Colon (tissue), 2 donors: ENCODE measurements around the gene THTPA.

Experiments used
- FAIRE-seq: peaks from 2 replicates; lab custom pipeline; 2012; peaks lifted over from hg19 to GRCh38; lab: Jason Lieb, UNC
- donor health status: control.
- donor health status: control.

The THTPA gene

DNA sequence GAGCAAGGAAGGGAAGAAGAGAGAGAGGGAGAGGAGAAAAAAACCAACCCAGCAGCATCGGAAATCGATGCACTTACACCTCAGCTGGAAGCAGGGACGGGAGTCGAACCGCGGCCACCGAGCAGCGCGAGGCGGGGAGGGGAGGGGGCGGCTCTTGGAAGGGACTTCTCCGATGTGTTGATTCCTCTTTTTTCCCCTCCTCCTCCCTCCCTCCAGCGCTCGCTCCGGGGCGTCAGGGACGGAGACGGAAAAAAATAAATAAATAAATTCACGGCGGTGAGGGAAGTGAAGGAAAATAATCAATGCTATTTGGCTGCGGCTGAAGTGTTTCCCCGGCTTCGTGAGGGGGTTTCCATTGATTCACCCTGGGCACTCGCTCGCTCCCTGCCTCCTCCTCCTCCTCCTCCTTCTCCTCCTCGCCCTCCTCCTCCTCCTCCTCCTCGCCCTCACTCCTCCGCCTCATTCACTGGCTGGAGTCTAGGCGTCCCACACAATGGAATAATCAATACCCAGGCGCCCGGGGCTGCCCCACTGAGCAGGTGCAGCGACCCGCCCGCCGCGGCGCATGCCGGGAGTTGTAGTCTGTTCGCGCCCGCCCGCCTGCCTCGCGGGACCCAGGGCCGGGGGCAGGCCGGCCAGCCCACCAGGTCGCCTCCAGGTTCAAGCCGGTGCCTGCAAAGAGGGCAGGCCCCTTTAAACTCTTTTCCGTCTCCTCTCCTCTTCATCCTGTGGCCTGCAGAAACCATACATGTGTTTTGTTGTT is 4.6 kb upstream of the THTPA start, which contains the start of gene ZFHX2:
TSS of gene ZFHX2 (minus strand) at position 500 of the 763 bp plus-strand sequence. CDS start 16,440 bp downstream, outside the sequence.
- FAIRE-seq = no peak

- no peak for FAIRE-seq
These were observed 564 bp upstream of the THTPA start for GRCh38 chr14:23555533-23555881.

DNA sequence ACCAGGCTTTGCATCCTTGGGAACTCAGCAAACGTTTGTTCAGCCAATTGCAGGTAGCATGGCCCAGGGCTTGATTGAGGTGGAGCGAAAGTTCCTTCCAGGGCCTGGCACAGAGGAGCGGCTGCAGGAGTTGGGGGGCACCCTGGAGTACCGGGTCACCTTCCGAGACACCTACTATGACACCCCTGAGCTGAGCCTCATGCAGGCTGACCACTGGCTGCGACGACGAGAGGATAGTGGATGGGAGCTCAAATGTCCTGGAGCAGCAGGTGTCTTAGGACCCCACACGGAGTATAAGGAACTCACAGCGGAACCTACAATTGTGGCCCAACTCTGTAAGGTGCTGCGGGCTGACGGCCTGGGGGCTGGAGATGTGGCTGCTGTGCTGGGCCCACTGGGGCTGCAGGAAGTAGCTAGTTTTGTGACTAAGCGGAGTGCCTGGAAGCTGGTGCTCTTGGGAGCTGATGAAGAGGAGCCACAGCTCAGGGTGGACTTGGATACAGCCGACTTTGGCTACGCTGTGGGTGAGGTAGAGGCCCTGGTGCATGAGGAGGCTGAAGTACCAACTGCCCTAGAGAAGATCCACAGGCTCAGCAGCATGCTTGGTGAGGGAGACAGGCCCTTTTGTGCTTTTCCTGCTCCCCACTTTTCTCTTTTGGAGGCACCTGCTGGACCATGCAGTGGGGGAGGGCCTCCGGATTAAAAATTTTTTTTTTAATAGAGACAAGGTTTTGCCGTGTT is 799 bp downstream of the THTPA start:
- no peak for FAIRE-seq

- no peak for FAIRE-seq
These were observed 1.4 kb downstream of the THTPA start for GRCh38 chr14:23557521-23557920.

GRCh38 chr14:23557946-23558345 is 1.9 kb downstream of the THTPA start:
- no peak for FAIRE-seq

DNA sequence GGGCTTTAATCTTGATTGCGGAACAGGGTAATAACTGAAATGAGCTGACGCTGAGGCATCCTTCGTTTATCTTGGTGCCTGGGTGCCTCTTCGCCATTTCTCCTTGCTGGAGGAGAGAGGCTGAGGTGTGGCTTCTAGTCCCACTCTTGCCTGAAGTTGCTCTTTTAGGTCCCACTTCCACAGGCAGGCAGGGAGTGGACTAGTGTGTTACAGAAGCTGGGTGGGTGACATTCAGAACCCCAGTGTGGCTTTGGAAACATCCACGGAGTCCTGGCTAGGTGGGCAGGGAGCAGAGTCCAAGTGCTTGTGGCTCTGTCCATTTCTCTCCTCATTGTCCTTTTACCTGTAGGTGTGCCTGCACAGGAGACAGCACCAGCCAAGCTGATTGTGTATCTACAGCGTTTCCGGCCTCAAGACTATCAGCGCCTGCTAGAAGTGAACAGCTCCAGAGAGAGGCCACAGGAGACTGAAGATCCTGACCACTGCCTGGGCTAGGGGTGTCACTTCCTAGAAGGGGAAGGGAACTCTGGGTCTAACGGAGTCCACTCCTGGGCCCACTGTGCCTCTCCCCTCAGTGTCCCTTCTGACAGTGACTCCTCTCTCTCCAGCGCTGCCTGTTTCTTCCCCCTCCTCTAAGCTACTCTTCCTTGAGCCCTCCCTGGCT is 2.4 kb downstream of the THTPA start:
- FAIRE-seq = no peak

- FAIRE-seq = no peak
These were observed 3.2 kb downstream of the THTPA start for GRCh38 chr14:23559010-23559925.

GRCh38 chr14:23559926-23560520 is 4.0 kb downstream of the THTPA start:
- FAIRE-seq = no peak

DNA sequence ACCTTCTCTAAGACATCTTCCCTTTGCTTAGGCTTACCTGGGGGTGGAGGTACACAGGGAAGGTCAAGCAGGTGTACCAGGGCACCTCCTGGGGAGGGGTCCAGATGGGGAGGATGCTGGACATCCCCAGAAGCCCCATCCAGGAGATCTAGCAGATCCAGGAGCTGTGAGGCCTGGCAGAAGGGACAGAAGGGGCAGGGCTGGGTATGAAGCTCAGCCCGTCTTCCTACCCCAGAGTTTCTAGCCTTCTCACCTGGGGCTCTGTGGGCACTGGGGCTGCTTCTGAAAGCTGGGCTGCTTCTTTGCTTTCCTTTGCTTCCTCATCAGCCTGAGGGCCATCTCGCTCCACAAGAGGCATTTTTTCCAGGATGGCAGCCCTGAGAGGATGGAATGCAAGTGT is 5.2 kb downstream of the THTPA start:
- no peak for FAIRE-seq

DNA sequence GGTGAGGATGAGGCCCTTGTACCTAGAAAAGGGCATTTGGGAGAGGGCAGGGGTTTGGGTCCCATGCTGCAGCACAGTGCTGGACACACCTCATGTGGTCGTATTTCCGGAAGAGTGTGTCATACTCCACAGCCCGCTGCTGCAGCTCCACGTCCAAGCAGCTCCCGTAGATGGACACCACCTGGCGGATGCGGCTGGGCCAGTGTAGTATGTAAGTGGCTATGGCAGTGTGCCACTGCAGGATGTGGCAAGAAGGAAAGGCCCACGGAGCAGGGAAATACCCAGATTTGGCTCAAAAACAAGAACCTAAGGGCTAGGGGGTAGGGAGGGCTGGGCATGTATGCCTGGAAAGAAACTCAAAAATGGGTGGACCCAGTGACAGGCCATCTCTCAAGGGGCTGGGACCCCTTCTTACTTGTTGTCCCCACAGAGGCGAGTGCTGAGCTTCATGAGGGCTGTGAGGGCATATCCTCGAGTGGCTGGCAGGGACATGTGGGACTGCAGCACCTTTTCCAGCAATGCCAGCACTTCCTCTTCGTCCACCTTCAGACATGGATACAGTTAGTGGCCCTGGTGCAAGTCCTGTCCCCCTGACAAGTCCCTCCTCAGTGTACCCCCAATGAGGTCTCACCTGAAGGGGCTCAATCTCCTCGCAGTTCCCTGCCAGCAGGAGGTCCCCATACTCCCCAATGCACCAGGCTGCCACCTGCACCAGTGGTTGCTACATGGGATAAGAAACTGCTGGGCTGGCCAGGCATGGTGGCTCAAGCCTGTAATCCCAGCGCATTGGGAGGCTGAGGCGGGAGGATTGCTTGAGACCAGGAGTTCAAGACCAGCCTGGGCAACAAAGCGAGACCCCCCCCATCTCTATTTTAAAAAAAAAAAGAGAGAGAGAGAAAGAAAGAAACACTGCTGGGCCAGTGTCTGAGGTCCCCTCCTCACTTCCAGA is 6.1 kb downstream of the THTPA start:
- no peak for FAIRE-seq

DNA sequence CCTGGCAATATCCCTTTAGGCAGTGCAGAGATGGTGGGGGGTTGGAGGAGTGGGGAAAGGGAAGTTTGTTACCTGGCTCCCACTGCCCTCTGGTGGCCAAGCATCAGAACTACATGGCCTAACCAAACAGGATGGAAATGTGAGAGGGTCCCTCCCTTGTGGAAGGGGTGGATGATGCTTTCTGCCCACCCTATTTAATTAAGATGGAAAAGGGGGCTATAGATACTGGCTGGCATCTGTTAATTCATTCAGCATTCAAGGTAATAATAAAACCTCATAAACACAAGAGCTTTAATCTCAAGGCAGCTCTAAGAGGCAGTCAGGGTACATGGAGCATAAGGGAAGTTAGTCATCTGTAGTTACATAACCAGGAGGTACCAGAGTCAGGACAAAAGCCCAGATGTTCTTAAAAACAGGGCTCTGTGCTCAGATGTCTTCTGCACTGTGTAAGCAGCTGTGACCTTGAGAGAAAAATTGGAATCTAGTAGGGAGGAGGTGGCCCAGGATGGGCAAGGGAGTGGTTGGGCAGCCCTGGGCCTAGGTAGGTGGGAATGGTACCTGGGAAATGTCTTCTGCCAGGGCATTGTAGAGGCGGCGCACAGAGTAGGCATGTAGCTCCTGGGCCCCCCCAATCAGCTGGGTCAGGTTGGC is 6.9 kb downstream of the THTPA start:
- no peak for FAIRE-seq

DNA sequence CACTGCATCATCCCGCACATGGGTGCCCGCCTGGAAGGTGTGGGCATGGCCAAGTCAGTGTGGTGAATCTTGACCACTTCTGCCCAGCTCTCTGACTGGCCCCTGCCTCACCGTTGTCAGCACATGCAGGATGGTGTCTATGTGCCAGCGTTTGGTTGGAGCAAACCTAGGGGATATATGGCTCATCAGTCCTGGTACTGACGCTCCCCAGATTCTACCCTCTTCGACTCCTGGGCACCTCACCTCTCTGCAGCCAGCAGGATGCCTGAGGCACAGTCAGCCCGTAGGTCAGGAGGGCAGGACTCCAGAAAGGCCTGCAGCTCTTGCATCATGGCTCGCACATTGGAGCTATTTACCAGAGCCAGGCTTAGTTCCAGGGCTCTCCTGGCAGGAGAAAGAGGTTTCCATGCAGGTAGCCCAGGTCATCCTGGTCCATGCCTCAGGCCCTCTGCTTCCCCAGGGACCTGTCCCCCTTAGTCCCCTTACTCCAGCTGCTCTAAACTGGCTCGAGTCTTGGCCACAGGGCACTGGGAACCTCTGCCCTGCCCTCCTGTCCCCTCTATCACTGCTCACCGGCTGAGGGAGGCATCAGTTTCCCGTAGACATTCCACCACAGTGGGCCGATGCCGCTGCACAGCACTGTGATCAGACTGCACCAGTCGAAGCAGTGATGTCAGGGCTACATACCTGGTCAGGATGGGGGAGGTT is 7.6 kb downstream of the THTPA start:
- no peak for FAIRE-seq

GRCh38 chr14:23564181-23564812 is 8.2 kb downstream of the THTPA start:
- no peak for FAIRE-seq

GRCh38 chr14:23564876-23565275 is 8.8 kb downstream of the THTPA start:
- no peak for FAIRE-seq

GRCh38 chr14:23565626-23566025 is 9.6 kb downstream of the THTPA start:
- FAIRE-seq = no peak

GRCh38 chr14:23566112-23566777 is 10.2 kb downstream of the THTPA start:
- FAIRE-seq = no peak

DNA sequence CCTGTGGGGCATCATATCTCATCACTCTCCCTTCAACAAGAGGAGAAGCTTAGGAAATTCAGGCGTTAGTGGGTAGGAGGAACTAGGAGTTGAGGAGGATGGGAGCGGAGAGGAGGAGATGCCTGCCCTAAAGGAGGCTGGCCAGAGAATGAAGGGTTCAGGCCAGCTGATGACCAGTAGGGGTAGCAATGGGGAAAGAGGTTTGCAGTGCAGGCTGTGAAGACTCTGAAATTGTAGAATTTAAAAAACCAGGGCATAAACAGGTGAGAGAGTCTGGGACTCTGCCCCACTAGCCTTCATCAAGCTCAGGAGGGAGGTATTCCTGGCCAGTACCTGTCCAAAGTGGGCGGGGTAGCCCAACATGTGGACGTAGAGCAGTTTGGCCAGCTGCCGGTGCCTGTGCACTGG is 10.7 kb downstream of the THTPA start:
- no peak for FAIRE-seq
